PC-3 (cell line): ENCODE results near the gene G6PD.

ENCODE experiments used
- EZH2phosphoT487 ChIP-seq: fragments of 300-600 bp; sonication (generic); IDR thresholded peaks from 2 replicates; pipeline ENCODE4 v1.6.1; 2018; ENCODE audit warnings: mild to moderate bottlenecking, antibody characterized with exemption, low read length, borderline replicate concordance
- TF ChIP-seq, protein P1 (sequence below): fragments of 300-600 bp; sonication (generic); conservative IDR thresholded peaks from 2 replicates; pipeline ENCODE4 v1.5.1; 2017; ENCODE audit warnings: antibody characterized with exemption, low read depth, mild to moderate bottlenecking, low read length

DNA sequence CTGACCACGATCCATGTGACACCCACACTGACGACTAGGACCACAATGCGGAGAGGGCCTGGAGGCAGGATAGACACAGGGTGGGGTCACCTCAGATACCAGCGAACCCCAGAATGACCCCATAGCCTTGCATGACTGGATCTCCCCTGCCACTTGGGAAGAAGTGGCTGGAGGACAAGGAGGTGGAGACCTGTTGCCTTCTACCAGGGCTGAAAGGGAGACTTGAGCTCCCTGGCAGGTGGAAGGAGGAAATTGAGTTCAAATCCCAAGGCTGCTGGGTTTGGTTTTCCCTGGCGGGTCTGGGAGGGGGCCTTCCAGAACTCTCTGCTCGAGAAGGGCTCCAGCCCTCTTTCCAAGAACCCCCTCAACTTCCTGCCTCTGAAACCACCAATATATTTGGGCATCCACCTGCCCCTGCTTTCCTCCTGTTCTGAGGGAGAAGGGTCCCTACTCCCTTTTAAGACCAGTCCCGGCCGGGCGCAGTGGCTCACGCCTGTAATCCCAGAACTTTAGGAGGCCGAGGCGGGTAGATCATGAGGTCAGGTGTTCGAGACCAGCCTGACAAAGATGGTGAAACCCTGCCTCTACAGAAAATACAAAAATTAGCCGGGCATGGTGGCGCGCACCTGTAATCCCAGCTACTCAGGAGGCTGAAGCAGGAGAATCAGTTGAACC is 33.6 kb downstream of the G6PD start:
- TF ChIP-seq, protein P1, sequence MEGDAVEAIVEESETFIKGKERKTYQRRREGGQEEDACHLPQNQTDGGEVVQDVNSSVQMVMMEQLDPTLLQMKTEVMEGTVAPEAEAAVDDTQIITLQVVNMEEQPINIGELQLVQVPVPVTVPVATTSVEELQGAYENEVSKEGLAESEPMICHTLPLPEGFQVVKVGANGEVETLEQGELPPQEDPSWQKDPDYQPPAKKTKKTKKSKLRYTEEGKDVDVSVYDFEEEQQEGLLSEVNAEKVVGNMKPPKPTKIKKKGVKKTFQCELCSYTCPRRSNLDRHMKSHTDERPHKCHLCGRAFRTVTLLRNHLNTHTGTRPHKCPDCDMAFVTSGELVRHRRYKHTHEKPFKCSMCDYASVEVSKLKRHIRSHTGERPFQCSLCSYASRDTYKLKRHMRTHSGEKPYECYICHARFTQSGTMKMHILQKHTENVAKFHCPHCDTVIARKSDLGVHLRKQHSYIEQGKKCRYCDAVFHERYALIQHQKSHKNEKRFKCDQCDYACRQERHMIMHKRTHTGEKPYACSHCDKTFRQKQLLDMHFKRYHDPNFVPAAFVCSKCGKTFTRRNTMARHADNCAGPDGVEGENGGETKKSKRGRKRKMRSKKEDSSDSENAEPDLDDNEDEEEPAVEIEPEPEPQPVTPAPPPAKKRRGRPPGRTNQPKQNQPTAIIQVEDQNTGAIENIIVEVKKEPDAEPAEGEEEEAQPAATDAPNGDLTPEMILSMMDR: no peak
- no peak for TF ChIP-seq EZH2phosphoT487
